ENCODE measurements around the gene CREB3L2. TPM values are rescaled to one million over a fixed set of nuclear protein-coding genes. Genes with fewer than 3 reads are reported as not detected.

Gene CREB3L2
- polyA plus RNA-seq, 1 of the 3 experiments (the other 2 are of a cell fraction): 22.9 TPM

DNA sequence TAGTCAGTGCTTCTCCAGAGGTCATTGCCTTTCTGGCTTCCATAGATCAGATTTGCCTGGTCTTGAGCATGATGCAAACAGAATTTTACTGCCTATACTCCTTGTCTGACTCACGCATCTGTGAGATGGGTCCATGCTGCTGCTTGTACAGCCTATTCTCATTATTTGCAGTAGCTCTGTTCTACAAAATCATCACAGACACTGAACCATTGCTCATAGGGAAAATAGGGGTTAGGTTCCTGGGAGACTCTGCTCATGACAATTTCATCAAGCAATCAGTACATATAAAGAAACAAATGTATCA, 7.4 kb upstream of the CREB3L2 start:
- TF ChIP-seq GABPA (IDR thresholded peaks at IDR 0.05; ENCODE audit: low read depth) (no peak), SMC3 (IDR thresholded peaks at IDR 0.05; ENCODE audit: low read depth, low read length) (no peak), MXI1 (IDR thresholded peaks at IDR 0.05; ENCODE audit: low read depth, low read length) (no peak), YY1 (IDR thresholded peaks at IDR 0.05; ENCODE audit: low read depth) (no peak), TCF12 (IDR thresholded peaks at IDR 0.05) (no peak), RXRA (IDR thresholded peaks at IDR 0.05; ENCODE audit: borderline replicate concordance, low read depth) (no peak), POLR2AphosphoS5 (IDR thresholded peaks at IDR 0.05; ENCODE audit: low read depth, low read length) (no peak)
- H3K9ac ChIP-seq: no peak overlapping the region

DNA sequence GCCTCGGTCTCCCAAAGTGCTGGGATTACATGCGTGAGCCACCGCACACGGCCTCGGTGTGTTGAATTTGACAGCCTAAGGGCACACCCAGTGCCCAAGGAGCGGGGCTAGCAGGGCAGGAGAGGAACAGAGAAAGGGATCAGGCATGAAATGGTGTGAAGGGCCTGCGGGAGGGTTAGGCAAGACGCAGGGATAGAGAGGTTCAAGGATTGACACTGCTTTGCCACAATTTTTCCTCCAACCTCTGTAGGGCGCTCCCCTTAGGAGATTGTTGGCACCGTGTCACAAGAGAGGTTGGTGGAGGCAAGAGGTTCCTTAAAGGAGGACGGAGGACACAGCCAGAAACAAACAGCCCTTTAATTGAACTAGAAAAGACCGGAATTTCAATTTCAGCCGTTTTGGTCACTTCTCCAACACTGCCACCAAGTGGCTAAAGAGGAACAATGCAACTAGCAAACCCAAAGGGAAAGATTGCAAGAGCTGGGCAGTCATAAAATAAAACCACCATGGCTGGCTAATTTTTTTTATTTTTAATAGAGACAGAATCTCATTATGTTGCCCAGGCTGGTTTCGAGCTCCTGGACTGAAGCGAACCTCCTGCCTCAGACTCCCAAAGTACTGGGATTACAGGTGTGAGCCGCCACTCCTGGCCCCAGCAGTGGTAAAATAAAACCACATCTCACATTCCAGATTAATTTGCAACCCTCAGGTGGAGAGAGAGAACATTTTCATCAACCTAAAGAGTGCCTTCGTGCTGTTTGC, 6.9 kb upstream of the CREB3L2 start:
- Histone ChIP-seq H3K4me3 (ENCODE audit: low read depth in 2 of 2, low read length in 1 of 2) (no peak overlapping the region; a peak in 1 of 4 replicates), H2AFZ (ENCODE audit: low read depth) (peak overlapping the region; percentile 78; the same call in 1 of the 2 replicates), H3K36me3 (replicated peaks in 1 of 2; ENCODE audit: control insufficient read depth in 1 of 2, insufficient read depth in 2 of 2, low read length in 1 of 2) (no peaks in the 10 kb centered on the region), H3K9me2 (no peaks in the 10 kb centered on the region), H3K4me2 (peak overlapping the region; percentile 16; the same call in 1 of the 2 replicates), H3K9ac (no peak overlapping the region), H3K4me1 (ENCODE audit: control insufficient read depth in 1 of 2, insufficient read depth in 2 of 2, low read depth in 1 of 2, low read length in 1 of 2) (no peaks in the 10 kb centered on the region; a peak in 1 of 4 replicates), H3K79me2 (ENCODE audit: insufficient read depth) (no peaks in the 10 kb centered on the region), H3K9me3 (no peaks in the 10 kb centered on the region), H3K27ac (ENCODE audit: low read depth in 2 of 2, low read length in 1 of 2) (no peak overlapping the region), H3F3A (replicated peaks; ENCODE audit: insufficient read depth) (no peaks in the 10 kb centered on the region), H3K27me3 (ENCODE audit: insufficient read depth) (no peaks in the 10 kb centered on the region), H4K20me1 (ENCODE audit: insufficient read depth) (no peaks in the 10 kb centered on the region)
- TF ChIP-seq, protein P1, sequence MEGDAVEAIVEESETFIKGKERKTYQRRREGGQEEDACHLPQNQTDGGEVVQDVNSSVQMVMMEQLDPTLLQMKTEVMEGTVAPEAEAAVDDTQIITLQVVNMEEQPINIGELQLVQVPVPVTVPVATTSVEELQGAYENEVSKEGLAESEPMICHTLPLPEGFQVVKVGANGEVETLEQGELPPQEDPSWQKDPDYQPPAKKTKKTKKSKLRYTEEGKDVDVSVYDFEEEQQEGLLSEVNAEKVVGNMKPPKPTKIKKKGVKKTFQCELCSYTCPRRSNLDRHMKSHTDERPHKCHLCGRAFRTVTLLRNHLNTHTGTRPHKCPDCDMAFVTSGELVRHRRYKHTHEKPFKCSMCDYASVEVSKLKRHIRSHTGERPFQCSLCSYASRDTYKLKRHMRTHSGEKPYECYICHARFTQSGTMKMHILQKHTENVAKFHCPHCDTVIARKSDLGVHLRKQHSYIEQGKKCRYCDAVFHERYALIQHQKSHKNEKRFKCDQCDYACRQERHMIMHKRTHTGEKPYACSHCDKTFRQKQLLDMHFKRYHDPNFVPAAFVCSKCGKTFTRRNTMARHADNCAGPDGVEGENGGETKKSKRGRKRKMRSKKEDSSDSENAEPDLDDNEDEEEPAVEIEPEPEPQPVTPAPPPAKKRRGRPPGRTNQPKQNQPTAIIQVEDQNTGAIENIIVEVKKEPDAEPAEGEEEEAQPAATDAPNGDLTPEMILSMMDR (IDR thresholded peaks at IDR 0.05): peak; percentile 99
- no peak for TF ChIP-seq GABPA (IDR thresholded peaks at IDR 0.05; ENCODE audit: low read depth)
- TF ChIP-seq RCOR1 (IDR thresholded peaks at IDR 0.05; ENCODE audit: low read length): peak; percentile 49; the same call in 1 of the 2 replicates
- TF ChIP-seq CHD2 (IDR thresholded peaks at IDR 0.05; ENCODE audit: low read length, partially characterized antibody): peak; percentile 30
- peak; percentile 21; the same call in 1 of the 2 replicates for TF ChIP-seq NRF1 (IDR thresholded peaks at IDR 0.05; ENCODE audit: low read depth, low read length)
- peak; percentile 23; the same call in 1 of the 2 replicates for TF ChIP-seq RFX5 (IDR thresholded peaks at IDR 0.05; ENCODE audit: low read length)
- TF ChIP-seq, protein P2, sequence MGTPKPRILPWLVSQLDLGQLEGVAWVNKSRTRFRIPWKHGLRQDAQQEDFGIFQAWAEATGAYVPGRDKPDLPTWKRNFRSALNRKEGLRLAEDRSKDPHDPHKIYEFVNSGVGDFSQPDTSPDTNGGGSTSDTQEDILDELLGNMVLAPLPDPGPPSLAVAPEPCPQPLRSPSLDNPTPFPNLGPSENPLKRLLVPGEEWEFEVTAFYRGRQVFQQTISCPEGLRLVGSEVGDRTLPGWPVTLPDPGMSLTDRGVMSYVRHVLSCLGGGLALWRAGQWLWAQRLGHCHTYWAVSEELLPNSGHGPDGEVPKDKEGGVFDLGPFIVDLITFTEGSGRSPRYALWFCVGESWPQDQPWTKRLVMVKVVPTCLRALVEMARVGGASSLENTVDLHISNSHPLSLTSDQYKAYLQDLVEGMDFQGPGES (IDR thresholded peaks at IDR 0.05; ENCODE audit: low read depth, low read length): no peak
- peak; percentile 98 for TF ChIP-seq RAD21 (IDR thresholded peaks at IDR 0.05; ENCODE audit: low read length)
- TF ChIP-seq FOSL2 (IDR thresholded peaks at IDR 0.05; ENCODE audit: borderline replicate concordance, low read depth): no peak
- peak; percentile 99 for TF ChIP-seq SMC3 (IDR thresholded peaks at IDR 0.05; ENCODE audit: low read depth, low read length)
- 51% methylated on average over 16 of the region's 17 CpGs for WGBS (ENCODE audit: low lambda C conversion rate)
- CTCF ChIA-PET: interaction anchor here (0.6 to 22.5 kb wide), 68 partner anchors 9 to 878 kb away, joined by 3 to 642 read pairs (median 4); no protein-coding TSS in a partner anchor
- DNase-seq: peak; percentile 63
- POLR2A ChIA-PET: interaction anchor here (0.7 kb wide), 1 partner anchor 105 kb away, joined by 5 read pairs; no protein-coding TSS in a partner anchor

More for the DNA sequence above, 7.4 kb upstream of the CREB3L2 start:
- 100% methylated on average over 1 of the region's 1 CpG for WGBS (ENCODE audit: low lambda C conversion rate)
- no peaks in the 10 kb centered on the region for H3K79me2 ChIP-seq (ENCODE audit: insufficient read depth)
- H3K9me2 ChIP-seq: no peaks in the 10 kb centered on the region
- H3K9me3 ChIP-seq: no peaks in the 10 kb centered on the region
- H3F3A ChIP-seq (replicated peaks; ENCODE audit: insufficient read depth): no peaks in the 10 kb centered on the region
- H3K4me2 ChIP-seq: no peak overlapping the region
- H3K4me1 ChIP-seq (ENCODE audit: control insufficient read depth in 1 of 2, insufficient read depth in 2 of 2, low read depth in 1 of 2, low read length in 1 of 2): no peaks in the 10 kb centered on the region; a peak in 1 of 4 replicates
- no peaks in the 10 kb centered on the region for H4K20me1 ChIP-seq (ENCODE audit: insufficient read depth)
- no peak for DNase-seq
- no peak overlapping the region for H2AFZ ChIP-seq (ENCODE audit: low read depth)
- H3K27ac ChIP-seq (ENCODE audit: low read depth in 2 of 2, low read length in 1 of 2): no peak overlapping the region
- H3K4me3 ChIP-seq (ENCODE audit: low read depth in 2 of 2, low read length in 1 of 2): no peak overlapping the region
- H3K27me3 ChIP-seq (ENCODE audit: insufficient read depth): no peaks in the 10 kb centered on the region
- ChIA-PET CTCF (interaction anchor here (0.6 to 22.5 kb wide), 68 partner anchors 9 to 877 kb away, joined by 3 to 642 read pairs (median 4); no protein-coding TSS in a partner anchor), POLR2A (interaction anchor here (0.7 kb wide), 1 partner anchor 105 kb away, joined by 5 read pairs; no protein-coding TSS in a partner anchor)
- no peaks in the 10 kb centered on the region for H3K36me3 ChIP-seq (replicated peaks in 1 of 2; ENCODE audit: control insufficient read depth in 1 of 2, insufficient read depth in 2 of 2, low read length in 1 of 2)

All from SK-N-SH (cell line).